RKO (cell line): ENCODE data around the gene SRL.
"Not testable (repeated sequence)": the region's sequence is repeated elsewhere in the genome, so short reads cannot be mapped to it uniquely, and the experiment has no call there.

Source experiments
- DNase-seq: peaks from one replicate; pipeline ENCODE4 v3.0.0-alpha.2; 2016; ENCODE audit warnings: low spot score

The SRL gene

GRCh38 chr16:4260360-4260759 is 18.5 kb upstream of the SRL start:
- no peak for DNase-seq

GRCh38 chr16:4257646-4258556 is 16.0 kb upstream of the SRL start:
- DNase-seq: no peak

- DNase-seq: peak; percentile 98
Observed at GRCh38 chr16:4253394-4254150, 11.7 kb upstream of the SRL start.

- not testable (repeated sequence) for DNase-seq
Observed at GRCh38 chr16:4253012-4253393, 11.1 kb upstream of the SRL start.

- no peak for DNase-seq
Observed at GRCh38 chr16:4249530-4250308, 7.8 kb upstream of the SRL start.

GRCh38 chr16:4247460-4247784 is 5.5 kb upstream of the SRL start:
- no peak for DNase-seq

GRCh38 chr16:4246777-4247459 is 5.0 kb upstream of the SRL start:
- no peak for DNase-seq

GRCh38 chr16:4245077-4245791 is 3.4 kb upstream of the SRL start:
- DNase-seq: no peak

- DNase-seq: no peak
Observed at GRCh38 chr16:4244254-4245076, 2.6 kb upstream of the SRL start.

- DNase-seq: no peak
Observed at GRCh38 chr16:4241258-4241927, 487 bp downstream of the SRL start.

GRCh38 chr16:4240624-4241023 is 1.3 kb downstream of the SRL start:
- no peak for DNase-seq

GRCh38 chr16:4239682-4240175 is 2.2 kb downstream of the SRL start:
- DNase-seq: no peak

- DNase-seq: no peak
Observed at GRCh38 chr16:4239020-4239419, 2.9 kb downstream of the SRL start.

GRCh38 chr16:4233431-4233830 is 8.4 kb downstream of the SRL start:
- DNase-seq: no peak

GRCh38 chr16:4232541-4233386 is 9.1 kb downstream of the SRL start:
- no peak for DNase-seq

GRCh38 chr16:4231886-4232285 is 10.0 kb downstream of the SRL start:
- DNase-seq: no peak

GRCh38 chr16:4231367-4231766 is 10.5 kb downstream of the SRL start:
- no peak for DNase-seq

GRCh38 chr16:4227040-4227332 is 14.9 kb downstream of the SRL start:
- no peak for DNase-seq
